ENCODE data around the gene DDX31. TPM values are rescaled to one million over a fixed set of nuclear protein-coding genes. Genes with fewer than 3 reads are reported as not detected.
"Not testable (repeated sequence)": the region's sequence is repeated elsewhere in the genome, so short reads cannot be mapped to it uniquely, and the experiment has no call there.

Gene DDX31
- 10 to 100 TPM; 12.6 to 13.2 TPM for total RNA-seq

DNA sequence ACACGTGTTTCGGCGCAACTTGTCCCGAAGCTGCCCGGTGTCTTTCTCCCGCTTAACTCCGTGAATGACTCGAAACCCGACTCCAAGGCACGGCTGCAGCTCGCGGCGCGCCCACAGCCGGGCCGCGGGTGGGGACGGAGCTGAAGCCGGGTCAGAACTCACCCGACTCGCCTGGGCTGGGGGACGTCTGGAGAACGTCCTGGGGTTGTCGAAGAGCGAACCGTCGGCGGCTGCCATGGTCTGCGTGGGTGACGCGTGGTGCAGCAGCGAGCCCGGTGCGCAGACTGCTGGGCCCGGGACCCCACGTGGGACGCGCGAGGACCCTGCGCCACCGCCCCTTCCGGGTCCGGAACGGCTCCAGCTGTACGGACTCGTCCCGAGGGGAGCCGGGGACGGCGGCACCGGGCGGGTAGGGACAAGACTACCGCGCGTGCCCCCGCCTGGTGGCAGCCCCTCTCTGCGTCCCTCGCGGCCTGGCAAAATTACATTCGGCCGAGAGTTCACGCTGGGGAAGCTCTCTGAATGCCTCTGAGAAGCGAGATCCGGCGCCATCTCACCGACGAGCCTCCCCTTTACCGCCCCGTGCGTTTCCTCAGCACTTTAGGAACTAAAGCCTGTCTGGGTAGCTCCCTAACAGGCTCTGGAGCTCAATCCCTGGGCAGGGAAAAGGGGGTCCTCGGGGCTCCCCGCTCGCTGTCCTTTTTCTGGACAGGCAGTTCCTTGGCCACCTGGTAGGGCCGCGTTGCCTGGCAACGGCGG is at the start of gene DDX31:
Gene DDX31, minus strand, starts transcription at position 286 of the 759 bp plus-strand sequence. Its CDS starts 49 bp downstream, at position 237.
- Mint-ChIP-seq H3K27ac (peak within 1 kb of the TSS; percentile 87), H3K4me3 (peak within 1 kb of the TSS; percentile 86), H3K27me3 (ENCODE audit: low read depth) (no peaks in the 10 kb centered on the region), H3K9me3 (ENCODE audit: insufficient read depth) (no peaks in the 10 kb centered on the region), H3K4me1 (ENCODE audit: low read depth) (peaks cover 36% of the 10 kb centered on the region), H3K36me3 (ENCODE audit: low read depth) (peaks cover 23% of the 10 kb centered on the region)
- DNase-seq = peak; percentile 87
- ATAC-seq = peak; percentile 92
- ChIA-PET CTCF (interaction anchor here (0.6 to 2.8 kb wide), 10 partner anchors 10 to 316 kb away, joined by 3 to 8 read pairs (median 4); no protein-coding TSS in a partner anchor), POLR2A (interaction anchor here (0.6 to 3.0 kb wide), 11 partner anchors 10 to 220 kb away, joined by 3 to 16 read pairs (median 3); no protein-coding TSS in a partner anchor)

DNA sequence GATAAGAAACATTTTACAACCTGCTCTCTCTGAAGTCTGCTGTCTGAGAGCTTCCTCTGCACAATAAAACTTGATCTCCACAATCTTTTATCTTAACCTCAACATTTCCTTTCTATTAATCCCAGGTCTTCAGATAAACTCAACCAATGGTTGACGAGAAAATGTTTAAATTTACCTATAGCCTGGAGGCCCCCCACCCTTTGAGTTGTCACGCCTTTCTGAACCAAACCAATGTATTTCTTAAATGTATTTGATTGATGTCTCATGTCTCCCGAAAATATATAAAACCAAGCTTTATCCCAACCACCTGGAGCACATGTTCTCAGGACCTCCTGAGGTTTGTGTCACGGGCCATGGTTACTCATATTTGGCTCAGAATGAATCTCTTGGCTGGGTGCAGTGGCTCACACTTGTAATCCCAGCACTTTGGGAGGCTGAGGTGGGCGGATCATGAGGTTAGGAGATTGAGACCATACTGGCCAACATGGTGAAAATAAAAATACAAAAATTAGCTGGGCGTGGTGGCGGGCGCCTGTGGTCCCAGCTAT is 48.7 kb upstream of the DDX31 start:
- ATAC-seq; POLR2A ChIA-PET; DNase-seq; H3K4me3 Mint-ChIP-seq; H3K27ac Mint-ChIP-seq; H3K4me1 Mint-ChIP-seq (ENCODE audit: low read depth); H3K9me3 Mint-ChIP-seq (ENCODE audit: insufficient read depth); H3K36me3 Mint-ChIP-seq (ENCODE audit: low read depth): not testable (repeated sequence)
- peaks cover 27% of the 10 kb centered on the region for H3K27me3 Mint-ChIP-seq (ENCODE audit: low read depth)
- CTCF ChIA-PET = interaction anchor here (1.4 kb wide), 1 partner anchor 183 kb away, joined by 3 read pairs; no protein-coding TSS in a partner anchor

DNA sequence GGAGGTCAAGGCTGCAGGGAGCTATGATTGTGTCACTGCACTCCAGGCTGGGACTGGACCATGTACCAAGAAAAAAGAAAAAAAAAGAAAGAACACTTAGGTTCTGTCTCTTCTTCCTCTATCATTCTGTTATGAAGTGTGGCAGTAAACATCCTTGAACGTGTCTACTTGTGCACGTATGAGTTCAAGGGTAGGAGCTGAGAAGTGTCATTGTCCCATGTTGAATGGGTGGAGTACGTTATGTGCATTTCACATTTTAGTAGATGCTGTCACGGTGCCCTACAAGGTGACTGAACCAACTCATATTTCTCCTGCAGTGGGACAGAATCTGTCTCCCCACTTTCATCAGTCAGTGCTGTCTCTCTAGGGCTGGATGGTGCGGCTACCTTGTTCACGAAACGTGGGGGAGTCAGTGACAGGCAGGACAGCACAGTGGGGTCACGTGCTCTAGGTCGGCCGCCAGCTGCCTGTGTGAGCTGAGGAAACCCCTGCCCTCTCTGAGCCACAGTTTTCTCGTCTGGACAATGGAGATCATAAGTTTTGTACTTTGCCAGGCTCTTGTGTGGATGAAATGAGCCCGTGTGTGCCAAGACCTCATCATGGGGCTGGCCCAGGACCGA is 47.7 kb upstream of the DDX31 start:
- H3K9me3 Mint-ChIP-seq (ENCODE audit: insufficient read depth) = no peaks in the 10 kb centered on the region
- POLR2A ChIA-PET = no interaction called here
- no peak for ATAC-seq
- H3K36me3 Mint-ChIP-seq (ENCODE audit: low read depth) = no peaks in the 10 kb centered on the region
- no peak for DNase-seq
- no peaks in the 10 kb centered on the region for H3K4me1 Mint-ChIP-seq (ENCODE audit: low read depth)
- no peak overlapping the region for H3K27ac Mint-ChIP-seq
- CTCF ChIA-PET = interaction anchor here (1.4 kb wide), 1 partner anchor 184 kb away, joined by 3 read pairs; no protein-coding TSS in a partner anchor
- H3K4me3 Mint-ChIP-seq = no peak overlapping the region
- peaks cover 27% of the 10 kb centered on the region for H3K27me3 Mint-ChIP-seq (ENCODE audit: low read depth)

DNA sequence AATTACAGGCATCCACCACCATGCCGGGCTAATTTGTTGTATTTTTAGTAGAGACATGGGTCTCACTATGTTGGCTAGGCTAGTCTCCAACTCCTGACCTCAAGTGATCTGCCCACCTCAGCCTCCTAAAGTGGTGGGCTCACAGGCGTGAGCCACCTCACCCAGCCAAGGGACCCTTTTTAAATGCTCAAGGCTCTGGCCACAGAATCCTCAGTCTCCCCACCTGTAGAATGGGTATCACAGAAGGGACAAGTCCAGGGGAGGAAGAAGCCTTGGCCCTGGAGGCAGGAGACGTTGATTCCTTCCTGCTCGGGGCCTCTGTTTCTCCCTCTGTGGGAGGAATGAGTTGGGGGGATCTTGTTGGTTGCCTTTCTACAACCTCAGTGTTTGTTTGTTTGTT is 46.2 kb upstream of the DDX31 start:
- CTCF ChIA-PET = no interaction called here
- no peaks in the 10 kb centered on the region for H3K36me3 Mint-ChIP-seq (ENCODE audit: low read depth)
- ATAC-seq (no peak), DNase-seq (no peak)
- H3K4me1 Mint-ChIP-seq (ENCODE audit: low read depth) = no peaks in the 10 kb centered on the region
- POLR2A ChIA-PET = no interaction called here
- H3K27ac Mint-ChIP-seq = no peak overlapping the region
- no peaks in the 10 kb centered on the region for H3K9me3 Mint-ChIP-seq (ENCODE audit: insufficient read depth)
- peaks cover 27% of the 10 kb centered on the region for H3K27me3 Mint-ChIP-seq (ENCODE audit: low read depth)
- H3K4me3 Mint-ChIP-seq = no peak overlapping the region

DNA sequence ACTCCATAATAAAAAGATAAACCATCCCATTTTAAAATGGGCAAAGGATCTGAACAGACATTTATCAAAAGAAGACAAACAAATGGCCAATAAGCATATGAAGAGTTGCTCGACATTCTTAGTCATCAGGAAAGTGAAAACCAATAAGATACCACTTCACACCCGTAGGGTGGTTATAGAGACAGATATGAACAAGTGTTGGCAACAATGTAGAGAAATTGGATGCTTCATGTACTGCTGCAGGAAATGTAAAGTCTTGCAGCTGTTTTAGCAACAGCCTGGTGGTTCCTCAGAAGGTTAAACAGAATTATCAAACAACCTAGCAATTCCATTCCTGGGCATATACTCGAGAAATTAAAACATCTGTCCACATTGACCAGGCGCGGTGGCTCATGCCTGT is 43.0 kb upstream of the DDX31 start:
- no peak for DNase-seq
- Mint-ChIP-seq H3K27ac (no peak overlapping the region), H3K4me3 (no peak overlapping the region), H3K9me3 (ENCODE audit: insufficient read depth) (no peaks in the 10 kb centered on the region), H3K4me1 (ENCODE audit: low read depth) (no peaks in the 10 kb centered on the region), H3K27me3 (ENCODE audit: low read depth) (peaks cover 16% of the 10 kb centered on the region), H3K36me3 (ENCODE audit: low read depth) (no peaks in the 10 kb centered on the region)
- ATAC-seq = no peak
- POLR2A ChIA-PET = no interaction called here
- CTCF ChIA-PET = no interaction called here

DNA sequence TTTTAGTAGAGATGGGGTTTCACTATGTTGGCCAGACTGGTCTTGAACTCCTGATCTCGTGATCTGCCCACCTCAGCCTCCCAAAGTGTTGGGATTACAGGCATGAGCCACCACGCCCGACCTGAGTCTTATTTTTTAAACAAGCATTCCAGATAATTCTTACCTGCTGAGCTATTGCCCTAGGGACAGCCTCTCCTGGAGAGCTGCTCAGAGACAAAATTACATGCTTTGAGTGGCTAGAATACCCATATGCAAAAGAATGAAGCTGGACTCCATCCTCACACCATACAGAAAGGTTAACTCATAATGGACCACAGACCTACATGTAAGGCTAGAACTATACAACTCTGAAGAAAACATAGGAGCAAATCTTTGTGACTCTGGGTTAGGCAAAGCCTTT is 42.1 kb upstream of the DDX31 start:
- H3K36me3 Mint-ChIP-seq (ENCODE audit: low read depth) = no peaks in the 10 kb centered on the region
- no peak for DNase-seq
- no peaks in the 10 kb centered on the region for H3K4me1 Mint-ChIP-seq (ENCODE audit: low read depth)
- H3K27me3 Mint-ChIP-seq (ENCODE audit: low read depth) = peaks cover 7% of the 10 kb centered on the region
- H3K9me3 Mint-ChIP-seq (ENCODE audit: insufficient read depth) = no peaks in the 10 kb centered on the region
- H3K4me3 Mint-ChIP-seq = no peak overlapping the region
- ChIA-PET CTCF (no interaction called here), POLR2A (no interaction called here)
- H3K27ac Mint-ChIP-seq = no peak overlapping the region
- no peak for ATAC-seq

DNA sequence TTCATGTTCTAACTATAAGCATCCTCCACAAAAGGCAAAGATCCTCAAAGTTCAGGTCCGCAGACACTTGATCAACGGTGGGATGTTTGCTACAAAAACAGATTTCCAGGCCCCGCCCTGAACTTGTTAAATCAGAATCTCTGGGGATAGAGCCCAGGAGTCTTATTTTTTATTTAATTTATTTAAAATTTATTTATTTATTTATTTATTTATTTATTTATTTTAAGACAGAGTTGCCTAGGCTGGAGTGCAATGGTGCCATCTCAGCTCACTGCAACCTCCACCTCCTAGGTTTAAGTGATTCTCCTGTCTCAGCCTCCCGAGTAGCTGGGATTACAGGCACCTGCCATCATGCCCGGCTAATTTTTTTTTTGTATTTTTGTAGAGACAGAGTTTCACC is 41.4 kb upstream of the DDX31 start:
- ATAC-seq; H3K36me3 Mint-ChIP-seq (ENCODE audit: low read depth); H3K27me3 Mint-ChIP-seq (ENCODE audit: low read depth); H3K27ac Mint-ChIP-seq; H3K4me1 Mint-ChIP-seq (ENCODE audit: low read depth); DNase-seq; H3K4me3 Mint-ChIP-seq; POLR2A ChIA-PET; H3K9me3 Mint-ChIP-seq (ENCODE audit: insufficient read depth): not testable (repeated sequence)
- CTCF ChIA-PET = interaction anchor here (1.1 kb wide), 1 partner anchor 11 kb away, joined by 3 read pairs; no protein-coding TSS in a partner anchor

DNA sequence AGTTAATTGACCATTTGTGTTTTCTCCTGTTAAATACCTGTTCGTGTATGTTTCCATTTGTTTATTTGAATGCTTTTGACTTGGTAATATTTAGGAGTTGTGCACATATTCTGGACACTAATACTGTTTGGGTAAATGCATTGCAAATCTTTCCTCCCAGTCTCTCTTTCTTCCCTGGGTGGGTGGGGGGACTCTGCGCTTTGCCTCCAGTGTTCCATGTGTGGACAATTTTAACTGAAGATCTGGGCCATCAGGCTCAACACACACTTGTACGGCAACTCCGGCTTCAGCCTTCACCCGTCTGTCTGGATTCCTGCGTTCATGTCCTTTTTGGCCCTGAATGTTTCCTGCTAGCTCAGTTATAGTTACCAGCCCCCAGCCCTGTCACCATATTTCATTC is 40.5 kb upstream of the DDX31 start:
- DNase-seq (no peak), ATAC-seq (no peak)
- H3K27ac Mint-ChIP-seq = no peak overlapping the region
- peaks cover 7% of the 10 kb centered on the region for H3K27me3 Mint-ChIP-seq (ENCODE audit: low read depth)
- H3K4me1 Mint-ChIP-seq (ENCODE audit: low read depth) = no peaks in the 10 kb centered on the region
- ChIA-PET CTCF (interaction anchor here (1.1 kb wide), 1 partner anchor 10 kb away, joined by 3 read pairs; no protein-coding TSS in a partner anchor), POLR2A (no interaction called here)
- no peaks in the 10 kb centered on the region for H3K9me3 Mint-ChIP-seq (ENCODE audit: insufficient read depth)
- H3K36me3 Mint-ChIP-seq (ENCODE audit: low read depth) = no peaks in the 10 kb centered on the region
- no peak overlapping the region for H3K4me3 Mint-ChIP-seq

DNA sequence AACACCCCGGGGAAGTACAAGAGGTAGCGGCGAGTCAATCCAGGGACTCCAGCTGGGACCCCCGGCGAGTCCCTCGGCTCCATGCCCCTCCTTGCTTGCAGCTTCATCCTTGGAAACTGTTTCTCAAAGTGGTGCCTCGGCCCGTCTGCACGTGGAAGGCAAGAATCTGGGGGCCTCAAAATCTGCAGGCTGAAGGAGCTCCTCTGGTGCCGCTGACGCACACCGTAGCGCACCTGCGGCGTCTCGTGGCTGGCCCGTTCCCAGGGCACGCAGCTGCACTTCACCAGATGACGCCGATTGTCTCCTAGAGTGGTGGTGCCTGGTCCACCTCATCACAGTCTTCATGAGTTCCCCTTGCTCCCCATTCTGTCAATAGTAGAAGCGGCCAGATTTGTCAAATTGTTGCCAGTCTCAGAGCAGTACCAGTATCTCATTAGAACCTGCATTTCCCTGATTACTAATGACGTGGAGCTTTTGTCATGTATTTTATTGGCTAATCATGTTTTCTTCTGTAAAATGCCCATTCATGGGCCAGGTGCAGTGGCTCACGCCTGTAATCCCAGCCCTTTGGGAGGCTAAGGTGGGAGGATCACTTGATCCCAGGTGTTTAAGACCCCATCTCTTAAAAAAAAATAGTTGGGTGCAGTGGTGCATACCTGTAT is 39.1 kb upstream of the DDX31 start:
- H3K27ac Mint-ChIP-seq = no peak overlapping the region
- H3K36me3 Mint-ChIP-seq (ENCODE audit: low read depth) = no peaks in the 10 kb centered on the region
- DNase-seq (no peak), ATAC-seq (no peak)
- CTCF ChIA-PET = no interaction called here
- H3K4me3 Mint-ChIP-seq = no peak overlapping the region
- H3K9me3 Mint-ChIP-seq (ENCODE audit: insufficient read depth) = no peaks in the 10 kb centered on the region
- no peaks in the 10 kb centered on the region for H3K4me1 Mint-ChIP-seq (ENCODE audit: low read depth)
- POLR2A ChIA-PET = interaction anchor here (0.7 kb wide), 1 partner anchor 201 kb away, joined by 3 read pairs; no protein-coding TSS in a partner anchor
- H3K27me3 Mint-ChIP-seq (ENCODE audit: low read depth) = peaks cover 13% of the 10 kb centered on the region

DNA sequence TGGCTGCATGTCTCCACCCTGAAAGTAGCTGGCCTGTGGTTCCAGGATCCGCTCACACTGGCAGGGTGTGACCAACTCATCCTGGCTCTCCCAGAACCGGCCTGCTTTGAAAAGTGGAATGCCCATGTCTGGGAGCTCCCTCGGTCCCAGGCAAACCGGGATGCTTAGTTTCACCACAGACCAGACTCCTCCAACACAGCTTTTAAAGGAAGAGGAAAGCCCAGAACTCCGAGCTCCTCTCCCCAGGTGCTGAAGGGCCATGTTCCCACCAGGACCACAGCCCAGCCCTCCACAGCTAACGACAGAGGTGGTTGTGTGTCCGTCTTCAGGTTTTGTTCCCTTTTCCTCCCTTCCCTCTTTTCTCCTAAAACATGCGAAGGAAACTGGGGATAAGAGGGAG is 38.5 kb upstream of the DDX31 start:
- Mint-ChIP-seq H3K4me1 (ENCODE audit: low read depth) (no peaks in the 10 kb centered on the region), H3K4me3 (no peak overlapping the region), H3K36me3 (ENCODE audit: low read depth) (no peaks in the 10 kb centered on the region), H3K27ac (no peak overlapping the region), H3K9me3 (ENCODE audit: insufficient read depth) (no peaks in the 10 kb centered on the region), H3K27me3 (ENCODE audit: low read depth) (peaks cover 17% of the 10 kb centered on the region)
- DNase-seq (no peak), ATAC-seq (no peak)
- CTCF ChIA-PET = interaction anchor here (1.1 kb wide), 1 partner anchor 26 kb away, joined by 3 read pairs; no protein-coding TSS in a partner anchor
- POLR2A ChIA-PET = no interaction called here

DNA sequence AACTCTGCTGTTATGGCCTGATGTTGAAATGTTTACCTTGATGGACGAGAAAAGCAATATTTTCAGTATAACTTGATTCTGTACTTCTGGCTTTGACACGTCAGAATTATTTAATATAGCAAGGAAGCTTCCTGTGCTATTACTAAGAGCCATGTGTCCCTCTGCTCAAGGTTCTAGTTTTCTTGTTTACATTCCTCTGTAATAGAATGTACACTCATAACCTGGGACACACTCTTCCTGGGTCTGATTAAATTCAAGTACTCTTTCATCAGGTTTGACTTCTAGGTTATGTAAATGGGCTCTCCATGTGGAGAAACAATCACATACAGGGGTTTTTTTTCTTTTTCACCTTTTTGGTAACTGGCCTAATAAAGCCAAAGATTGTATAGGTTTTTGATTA is 33.6 kb upstream of the DDX31 start:
- POLR2A ChIA-PET = no interaction called here

DNA sequence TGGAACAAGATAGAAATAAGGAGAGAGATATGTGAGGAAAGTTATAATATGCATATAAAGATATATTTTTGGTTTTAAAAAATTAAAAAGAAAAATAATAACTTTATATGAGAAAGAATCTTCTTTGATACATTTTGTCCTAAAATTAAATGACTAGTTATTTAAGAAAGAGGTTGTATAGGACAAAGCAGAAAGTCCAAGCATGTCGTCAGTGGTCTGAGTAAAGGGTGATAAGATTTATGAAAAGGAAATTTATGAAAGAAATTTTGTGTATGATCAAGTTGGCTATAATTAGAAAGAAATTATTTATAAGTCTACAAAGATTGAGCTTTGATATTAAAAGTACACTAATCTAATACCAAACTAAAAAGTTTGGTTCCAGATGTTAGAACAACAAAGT is 32.5 kb upstream of the DDX31 start:
- Mint-ChIP-seq H3K27ac (no peak overlapping the region), H3K36me3 (ENCODE audit: low read depth) (no peaks in the 10 kb centered on the region), H3K27me3 (ENCODE audit: low read depth) (peaks cover 14% of the 10 kb centered on the region), H3K4me1 (ENCODE audit: low read depth) (no peaks in the 10 kb centered on the region), H3K9me3 (ENCODE audit: insufficient read depth) (peaks cover 13% of the 10 kb centered on the region), H3K4me3 (no peak overlapping the region)
- ATAC-seq = no peak
- POLR2A ChIA-PET = no interaction called here
- CTCF ChIA-PET = no interaction called here
- no peak for DNase-seq

More for the DNA sequence above, 33.6 kb upstream of the DDX31 start:
- Mint-ChIP-seq H3K36me3 (ENCODE audit: low read depth) (no peaks in the 10 kb centered on the region), H3K4me1 (ENCODE audit: low read depth) (no peaks in the 10 kb centered on the region), H3K27me3 (ENCODE audit: low read depth) (peaks cover 14% of the 10 kb centered on the region), H3K9me3 (ENCODE audit: insufficient read depth) (peaks cover 3% of the 10 kb centered on the region), H3K27ac (no peak overlapping the region), H3K4me3 (no peak overlapping the region)
- no peak for DNase-seq
- CTCF ChIA-PET = no interaction called here
- no peak for ATAC-seq

Measured in activated CD8-positive, alpha-beta T cell treated with anti-CD3 and anti-CD28 coated beads, Interleukin-2, amount 10 ng/mL, durations not matched to agents 7 days and 5 days (primary cell).